Nephron progenitor cell (in vitro differentiated cells): Measurements from ENCODE around the gene CA10.

Source experiments
- DNase-seq: peaks from one replicate; pipeline ENCODE4 v3.0.0; 2021
- H3K27ac Mint-ChIP-seq: 2 replicates; pipeline ENCODE4 v1.8.0; 2021; ENCODE audit warnings: mild to moderate bottlenecking, moderate library complexity, mixed read lengths
- H3K27me3 Mint-ChIP-seq: 2 replicates; pipeline ENCODE4 v1.8.0; 2021; ENCODE audit warnings: mild to moderate bottlenecking, low read depth, mixed read lengths; ENCODE audit not compliant: poor library complexity
- H3K36me3 Mint-ChIP-seq: 2 replicates; pipeline ENCODE4 v1.8.0; 2021; ENCODE audit warnings: low read depth, mixed read lengths
- H3K4me1 Mint-ChIP-seq: 2 replicates; pipeline ENCODE4 v1.8.0; 2021; ENCODE audit warnings: mixed read lengths
- H3K4me3 Mint-ChIP-seq: 2 replicates; pipeline ENCODE4 v1.8.0; 2021; ENCODE audit warnings: mild to moderate bottlenecking, moderate library complexity, mixed read lengths
- H3K9me3 Mint-ChIP-seq: 2 replicates; pipeline ENCODE4 v1.8.0; 2021; ENCODE audit warnings: mild to moderate bottlenecking, moderate library complexity, mixed read lengths
- TF ChIP-seq, protein P1 (sequence below): fragments of 200-600 bp; sonication (generic); IDR thresholded peaks from 2 replicates; pipeline ENCODE4 v1.5.0; 2021; ENCODE audit warnings: antibody characterized with exemption

The CA10 gene

DNA sequence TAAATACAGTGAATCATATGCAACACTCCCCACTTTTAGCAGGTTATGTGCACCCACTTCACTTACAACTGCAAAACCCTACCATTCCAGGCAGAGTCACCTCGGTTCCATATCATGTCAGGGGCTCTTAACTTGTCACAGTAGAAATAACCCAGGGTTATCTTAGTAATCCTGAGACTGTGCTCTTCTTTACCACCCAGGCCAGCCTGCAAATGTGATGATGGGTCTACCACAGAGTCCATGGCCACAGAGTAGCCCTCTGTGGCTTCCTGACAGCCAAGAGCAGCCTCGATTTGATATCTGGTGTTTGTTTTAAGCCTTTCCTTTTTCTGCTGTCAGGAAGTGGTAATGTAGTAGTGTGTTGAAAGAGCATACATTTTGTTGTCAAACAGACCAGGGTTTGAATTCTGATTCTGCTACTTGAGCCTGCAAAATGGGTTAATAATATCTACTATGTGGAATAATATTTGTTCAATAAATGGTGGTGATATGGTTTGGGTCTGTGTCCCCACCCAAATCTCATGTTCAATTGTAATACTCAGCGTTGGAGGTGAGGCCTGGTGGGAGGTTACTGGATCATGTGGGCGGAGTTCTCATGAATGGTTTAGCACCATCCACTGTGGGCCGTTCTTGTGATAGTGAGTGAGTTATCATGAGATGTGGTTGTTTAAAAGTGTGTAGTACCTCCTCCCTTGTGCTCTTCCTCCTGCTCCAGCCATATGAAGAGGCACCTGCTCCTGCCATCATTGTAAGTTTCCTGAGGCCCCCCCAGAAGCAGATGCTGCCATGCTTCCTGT lies 481.6 kb downstream of the CA10 start:
- no peak overlapping the region for H3K27ac Mint-ChIP-seq
- TF ChIP-seq, protein P1, sequence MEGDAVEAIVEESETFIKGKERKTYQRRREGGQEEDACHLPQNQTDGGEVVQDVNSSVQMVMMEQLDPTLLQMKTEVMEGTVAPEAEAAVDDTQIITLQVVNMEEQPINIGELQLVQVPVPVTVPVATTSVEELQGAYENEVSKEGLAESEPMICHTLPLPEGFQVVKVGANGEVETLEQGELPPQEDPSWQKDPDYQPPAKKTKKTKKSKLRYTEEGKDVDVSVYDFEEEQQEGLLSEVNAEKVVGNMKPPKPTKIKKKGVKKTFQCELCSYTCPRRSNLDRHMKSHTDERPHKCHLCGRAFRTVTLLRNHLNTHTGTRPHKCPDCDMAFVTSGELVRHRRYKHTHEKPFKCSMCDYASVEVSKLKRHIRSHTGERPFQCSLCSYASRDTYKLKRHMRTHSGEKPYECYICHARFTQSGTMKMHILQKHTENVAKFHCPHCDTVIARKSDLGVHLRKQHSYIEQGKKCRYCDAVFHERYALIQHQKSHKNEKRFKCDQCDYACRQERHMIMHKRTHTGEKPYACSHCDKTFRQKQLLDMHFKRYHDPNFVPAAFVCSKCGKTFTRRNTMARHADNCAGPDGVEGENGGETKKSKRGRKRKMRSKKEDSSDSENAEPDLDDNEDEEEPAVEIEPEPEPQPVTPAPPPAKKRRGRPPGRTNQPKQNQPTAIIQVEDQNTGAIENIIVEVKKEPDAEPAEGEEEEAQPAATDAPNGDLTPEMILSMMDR = no peak

DNA sequence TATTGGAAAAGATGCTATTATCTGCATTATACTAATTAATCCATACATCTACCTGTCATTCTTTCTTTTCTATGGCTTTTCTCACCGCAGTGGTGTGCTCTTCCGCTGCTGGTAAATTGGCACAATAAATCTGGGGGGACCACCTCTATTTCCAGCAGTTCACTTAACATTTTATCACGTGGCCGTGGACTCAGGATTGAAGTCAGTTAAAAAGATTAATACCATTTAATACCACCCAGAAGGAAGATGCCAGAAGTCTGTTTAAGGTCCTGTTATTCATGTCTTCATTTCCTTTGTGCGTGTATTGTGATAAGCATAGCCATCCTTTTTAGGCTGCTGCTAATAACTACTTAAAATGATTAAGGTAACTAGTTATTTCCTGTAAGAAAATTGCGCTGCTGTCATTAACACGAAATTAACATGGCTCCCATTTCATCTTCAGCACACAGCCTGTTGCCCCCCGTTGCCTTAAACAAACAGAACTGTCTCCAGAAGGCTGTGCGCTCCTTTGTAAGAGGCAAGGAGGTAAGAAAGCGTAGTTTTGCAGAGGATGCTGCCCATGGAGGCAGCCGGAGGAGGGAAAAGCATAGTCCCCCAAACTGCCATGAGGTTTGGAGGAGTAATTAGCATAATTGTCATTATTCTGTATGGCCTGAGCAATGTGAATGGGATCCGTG lies 483.8 kb downstream of the CA10 start:
- no peaks in the 10 kb centered on the region for H3K4me1 Mint-ChIP-seq
- DNase-seq = no peak
- H3K36me3 Mint-ChIP-seq = no peaks in the 10 kb centered on the region
- H3K9me3 Mint-ChIP-seq = peaks cover 8% of the 10 kb centered on the region
- H3K4me3 Mint-ChIP-seq = no peak overlapping the region
- peaks cover under 1% of the 10 kb centered on the region for H3K27me3 Mint-ChIP-seq
- H3K27ac Mint-ChIP-seq = no peak overlapping the region
- TF ChIP-seq, protein P1 = no peak

More for the DNA sequence above, 481.6 kb downstream of the CA10 start:
- Mint-ChIP-seq H3K4me1 (no peaks in the 10 kb centered on the region), H3K27me3 (peaks cover 13% of the 10 kb centered on the region), H3K9me3 (no peaks in the 10 kb centered on the region), H3K36me3 (no peaks in the 10 kb centered on the region), H3K4me3 (no peak overlapping the region)
- DNase-seq = no peak

DNA sequence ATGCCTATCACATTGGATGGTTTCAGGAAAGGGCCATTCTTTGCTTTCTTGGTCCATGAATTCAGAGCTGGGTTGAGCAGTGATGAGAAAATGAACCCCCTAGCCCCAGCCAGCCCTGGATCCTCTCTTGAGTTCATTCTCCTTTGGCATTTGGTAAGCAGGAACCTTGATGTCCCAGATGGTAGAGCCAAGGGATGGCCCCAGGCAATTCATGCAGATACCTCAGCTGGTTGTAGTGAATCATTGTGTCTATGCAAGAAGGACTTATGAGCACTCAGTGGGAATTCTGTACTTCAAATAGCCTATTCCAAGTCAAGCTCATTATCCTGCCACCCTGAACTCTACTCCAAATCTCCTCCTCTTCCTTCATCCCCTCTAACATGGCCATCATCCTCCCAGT lies 485.4 kb downstream of the CA10 start:
- Mint-ChIP-seq H3K36me3 (no peaks in the 10 kb centered on the region), H3K27me3 (no peaks in the 10 kb centered on the region), H3K9me3 (peaks cover 18% of the 10 kb centered on the region), H3K27ac (no peak overlapping the region), H3K4me1 (no peaks in the 10 kb centered on the region), H3K4me3 (no peak overlapping the region)
- DNase-seq = no peak
- TF ChIP-seq, protein P1 = no peak

DNA sequence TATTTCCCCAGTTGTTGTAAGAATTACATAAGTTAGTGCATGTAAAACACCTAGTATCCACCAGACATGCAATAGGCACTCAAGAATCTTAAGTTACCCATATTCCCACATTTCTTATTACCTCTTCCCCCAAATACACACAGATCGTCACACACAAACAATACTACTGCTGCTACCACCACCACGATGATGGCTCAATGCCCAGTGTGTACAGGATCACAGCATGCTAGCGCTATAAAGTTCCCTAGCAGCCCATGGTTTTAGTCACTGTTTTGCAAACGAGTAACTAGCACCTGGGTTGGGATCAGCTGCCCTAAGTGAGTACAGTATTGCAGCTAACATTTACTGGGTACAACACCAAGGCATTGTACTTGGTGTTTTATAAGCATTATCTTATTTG lies 486.4 kb downstream of the CA10 start:
- no peaks in the 10 kb centered on the region for H3K4me1 Mint-ChIP-seq
- TF ChIP-seq, protein P1 = no peak
- DNase-seq = no peak
- no peak overlapping the region for H3K27ac Mint-ChIP-seq
- H3K9me3 Mint-ChIP-seq = peaks cover 26% of the 10 kb centered on the region
- H3K4me3 Mint-ChIP-seq = no peak overlapping the region
- no peaks in the 10 kb centered on the region for H3K36me3 Mint-ChIP-seq
- H3K27me3 Mint-ChIP-seq = no peaks in the 10 kb centered on the region

DNA sequence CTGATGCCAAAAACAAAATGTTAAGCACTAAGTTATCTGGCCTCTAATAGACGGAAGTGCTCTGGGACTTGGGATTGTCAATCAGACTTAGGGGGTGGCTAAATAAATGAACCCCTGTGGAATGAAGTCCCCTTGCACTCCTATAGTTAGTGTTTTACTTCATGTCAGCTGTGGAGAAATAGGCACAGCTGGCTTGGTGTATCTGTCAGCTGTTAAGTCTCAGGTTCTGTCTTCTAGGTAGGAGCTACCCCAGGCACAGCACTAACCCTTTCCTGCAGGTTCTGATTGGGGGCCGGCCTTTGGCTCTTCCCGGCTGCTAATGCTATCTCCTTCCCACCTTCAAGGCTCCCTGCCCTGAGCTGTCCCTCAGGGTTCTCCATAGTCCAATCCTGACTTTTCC lies 487.6 kb downstream of the CA10 start:
- Mint-ChIP-seq H3K27me3 (no peaks in the 10 kb centered on the region), H3K4me1 (no peaks in the 10 kb centered on the region), H3K9me3 (peaks cover 29% of the 10 kb centered on the region), H3K27ac (no peak overlapping the region), H3K36me3 (no peaks in the 10 kb centered on the region), H3K4me3 (no peak overlapping the region)
- no peak for DNase-seq
- TF ChIP-seq, protein P1 = no peak

DNA sequence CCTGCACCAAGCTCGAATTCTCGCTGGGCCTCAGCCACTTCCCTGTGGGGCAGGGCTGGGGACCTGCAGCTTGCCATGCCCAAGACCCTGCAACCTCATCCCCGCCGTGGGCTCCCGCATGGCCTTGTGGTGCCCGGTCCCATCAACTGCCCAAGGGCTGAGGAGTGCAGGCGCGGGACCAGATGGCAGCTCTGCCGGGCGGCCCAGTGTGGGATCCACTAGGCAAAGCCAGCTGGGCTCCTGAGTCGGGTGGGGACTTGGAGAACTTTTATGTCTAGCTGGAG lies 489.6 kb downstream of the CA10 start:
- Mint-ChIP-seq H3K9me3 (peaks cover 29% of the 10 kb centered on the region), H3K27ac (no peak overlapping the region), H3K4me3 (no peak overlapping the region), H3K4me1 (no peaks in the 10 kb centered on the region), H3K27me3 (peaks cover 9% of the 10 kb centered on the region), H3K36me3 (no peaks in the 10 kb centered on the region)
- no peak for DNase-seq
- TF ChIP-seq, protein P1 = no peak
